ENCODE results near the gene C14orf119. TPM values are rescaled to one million over a fixed set of nuclear protein-coding genes. Genes with fewer than 3 reads are reported as not detected.

The C14orf119 gene
- total RNA-seq, 1 experiment from 2014 or later, result 65.1 TPM

- Histone ChIP-seq H3T11ph (ENCODE audit: low read length) (no peak overlapping the region), H2BK5ac (ENCODE audit: insufficient read length, low read length) (no peak overlapping the region), H4K91ac (ENCODE audit: insufficient read length, low read depth, low read length) (no peak overlapping the region), H3K27ac (ENCODE audit: insufficient read length, low read depth, low read length) (no peak overlapping the region), H3K23ac (ENCODE audit: insufficient read length, low read depth, low read length) (no peak overlapping the region), H2AK5ac (ENCODE audit: insufficient read length, low read length) (no peak overlapping the region), H3K4ac (ENCODE audit: low read depth, low read length) (no peak overlapping the region), H3K9me3 (ENCODE audit: control insufficient read depth, low read depth, low read length) (no peaks in the 10 kb centered on the region), H2BK12ac (ENCODE audit: insufficient read length, low read depth, low read length) (no peak overlapping the region), H3K79me1 (ENCODE audit: insufficient read depth, low read depth, low read length, poor library complexity, severe bottlenecking) (no peaks in the 10 kb centered on the region), H3K4me1 (ENCODE audit: insufficient read depth, low read length) (no peaks in the 10 kb centered on the region; the same call in 1 of the 2 replicates), H2AFZ (ENCODE audit: low read length) (no peak overlapping the region), H3K18ac (ENCODE audit: insufficient read length, low read depth, low read length) (no peak overlapping the region), H3K79me2 (ENCODE audit: insufficient read depth, low read length) (no peaks in the 10 kb centered on the region), H4K5ac (ENCODE audit: insufficient read length, low read depth, low read length) (no peak overlapping the region), H3K4me2 (ENCODE audit: insufficient read depth, insufficient read length, low read length) (no peak overlapping the region), H3K14ac (ENCODE audit: insufficient read depth, low read length) (no peak overlapping the region), H4K8ac (replicated peaks; ENCODE audit: insufficient read length, low read depth, low read length) (no peak overlapping the region), H3K9ac (ENCODE audit: extremely low read depth, insufficient read length, low read length) (no peak overlapping the region), H2BK120ac (ENCODE audit: low read depth, low read length, poor library complexity, severe bottlenecking) (no peak overlapping the region), H2BK15ac (ENCODE audit: low read depth, low read length) (no peak overlapping the region), H3K56ac (ENCODE audit: insufficient read length, low read depth, low read length) (no peak overlapping the region), H4K20me1 (ENCODE audit: control insufficient read depth, insufficient read depth, insufficient read length) (no peaks in the 10 kb centered on the region), H3K23me2 (ENCODE audit: insufficient read length, low read depth, low read length, poor library complexity, severe bottlenecking) (peaks cover 15% of the 10 kb centered on the region), H3K27me3 (ENCODE audit: insufficient read depth, low read length) (no peaks in the 10 kb centered on the region), H2BK20ac (ENCODE audit: low read depth, low read length, poor library complexity, severe bottlenecking) (no peak overlapping the region)
- H3K36me3 Mint-ChIP-seq (ENCODE audit: insufficient read depth in 1 of 3, low read depth in 3 of 3), result peaks cover 40 to 75% (median 62%) of the 10 kb centered on the region in 3 experiments
- H3K4me1 Mint-ChIP-seq, result peaks cover 11 to 17% of the 10 kb centered on the region in 2 experiments
- WGBS (ENCODE audit: extremely low coverage, insufficient read length, low lambda C conversion rate), result no CpG with 5 or more reads among the region's 17 CpGs
- H3K4me3 Mint-ChIP-seq, result no peak overlapping the region
- DNase-seq, result no peak
- no peak for TF ChIP-seq CTCF (conservative IDR thresholded peaks at IDR 0.05)
- H3K27me3 Mint-ChIP-seq (ENCODE audit: low read depth), result peaks cover 9% of the 10 kb centered on the region
- no peaks in the 10 kb centered on the region for H3K9me3 Mint-ChIP-seq
- H3K27ac Mint-ChIP-seq, result peak overlapping the region in 2 of 3 experiments; percentile 57 to 92; a peak in 3 of 7 replicates
These were observed 34.6 kb upstream of the C14orf119 start for GRCh38 chr14:23060536-23061260.

Measured in H9 (cell line).